Mesendoderm (in vitro differentiated cells): Measurements from ENCODE around the gene DCST2.

Experiments used
- DNase-seq: peaks from one replicate; pipeline ENCODE4 v3.0.0; 2013
- H2AK5ac ChIP-seq: 2 replicates; pipeline ENCODE4 v1.6.1; 2013; ENCODE audit warnings: low read length, inconsistent platforms
- H2BK120ac ChIP-seq: 2 replicates; pipeline ENCODE4 v1.6.1; 2013; ENCODE audit warnings: low read depth, mild to moderate bottlenecking, low read length, moderate library complexity, mixed read lengths
- H2BK15ac ChIP-seq: replicated peaks from 2 replicates; pipeline ENCODE4 v1.6.1; 2013; ENCODE audit warnings: low read depth, mild to moderate bottlenecking, moderate library complexity
- H2BK5ac ChIP-seq: 2 replicates; pipeline ENCODE4 v1.6.1; 2013; ENCODE audit warnings: low read length, inconsistent platforms
- H3K18ac ChIP-seq: 2 replicates; pipeline ENCODE4 v1.6.1; 2013; ENCODE audit warnings: mild to moderate bottlenecking, low read length, mixed read lengths
- H3K23ac ChIP-seq: one replicate; pipeline ENCODE4 v1.6.1; 2013; ENCODE audit warnings: low read length
- H3K27ac ChIP-seq: 2 replicates; pipeline ENCODE4 v1.5.1; 2013; ENCODE audit warnings: low read depth, mild to moderate bottlenecking, inconsistent platforms, low read length, moderate library complexity
- H3K27me3 ChIP-seq: 2 replicates; pipeline ENCODE4 v1.6.1; 2013; ENCODE audit warnings: low read length, control low read depth, mild to moderate bottlenecking, inconsistent platforms; ENCODE audit not compliant: insufficient read depth, poor library complexity
- H3K36me3 ChIP-seq: 2 replicates; pipeline ENCODE4 v1.6.1; 2013; ENCODE audit warnings: low read length, inconsistent platforms; ENCODE audit not compliant: control insufficient read depth, insufficient read depth
- H3K4ac ChIP-seq: one replicate; pipeline ENCODE4 v1.6.1; 2013; ENCODE audit warnings: low read depth, mild to moderate bottlenecking, low read length, moderate library complexity
- H3K4me1 ChIP-seq: 2 replicates; pipeline ENCODE4 v1.6.1; 2013; ENCODE audit warnings: low read depth, low read length, inconsistent platforms; ENCODE audit not compliant: control insufficient read depth
- H3K4me2 ChIP-seq: 2 replicates; pipeline ENCODE4 v1.6.1; 2013; ENCODE audit warnings: low read length
- H3K4me3 ChIP-seq: 2 replicates; pipeline ENCODE4 v1.5.1; 2013; ENCODE audit warnings: mild to moderate bottlenecking, low read length
- H3K56ac ChIP-seq: one replicate; pipeline ENCODE4 v1.6.1; 2013; ENCODE audit warnings: low read length
- H3K79me1 ChIP-seq: 2 replicates; pipeline ENCODE4 v1.6.1; 2013; ENCODE audit warnings: low read length, inconsistent platforms
- H3K79me2 ChIP-seq: 2 replicates; pipeline ENCODE4 v1.6.1; 2013; ENCODE audit warnings: mild to moderate bottlenecking, low read length; ENCODE audit not compliant: control insufficient read depth, insufficient read depth
- H3K9ac ChIP-seq: 2 replicates; pipeline ENCODE4 v1.6.1; 2013; ENCODE audit warnings: low read length, inconsistent platforms
- H4K5ac ChIP-seq: one replicate; pipeline ENCODE4 v1.6.1; 2013; ENCODE audit warnings: low read length
- H4K8ac ChIP-seq: one replicate; pipeline ENCODE4 v1.6.1; 2013; ENCODE audit warnings: low read depth, mild to moderate bottlenecking, control low read depth, low read length, moderate library complexity
- WGBS: extraction: QIAGEN DNeasy Blood & Tissue Kit; methylation state at CpG from one replicate; pipeline ENCODE4 v1.1.7; 2013; ENCODE audit warnings: low lambda C conversion rate, missing lambda C conversion rate; ENCODE audit not compliant: insufficient coverage; ENCODE audit errors: extremely low coverage; 5-methylcytosine and 5-hydroxymethylcytosine counted together

DCST2 gene

GRCh38 chr1:155064832-155065429, 31.4 kb upstream of the DCST2 start:
- H4K8ac ChIP-seq: no peak overlapping the region
- H3K4me1 ChIP-seq: peaks cover 5% of the 10 kb centered on the region
- peak overlapping the region; percentile 59 for H3K56ac ChIP-seq
- H3K79me2 ChIP-seq: no peaks in the 10 kb centered on the region
- peaks cover 6% of the 10 kb centered on the region for H3K79me1 ChIP-seq
- no peak overlapping the region for H2BK5ac ChIP-seq
- no peak overlapping the region for H3K4ac ChIP-seq
- H3K23ac ChIP-seq: no peak overlapping the region
- no peak overlapping the region for H2AK5ac ChIP-seq
- no CpG with 5 or more reads among the region's 5 CpGs for WGBS
- DNase-seq: peak; percentile 78
- H2BK15ac ChIP-seq: no peak overlapping the region
- H2BK120ac ChIP-seq: no peak overlapping the region
- H3K27me3 ChIP-seq: no peaks in the 10 kb centered on the region
- no peak overlapping the region for H3K9ac ChIP-seq
- peaks cover 2% of the 10 kb centered on the region for H3K36me3 ChIP-seq
- no peak overlapping the region for H3K4me2 ChIP-seq
- H3K4me3 ChIP-seq: no peak overlapping the region
- no peak overlapping the region for H3K18ac ChIP-seq
- H3K27ac ChIP-seq: no peak overlapping the region
- H4K5ac ChIP-seq: no peak overlapping the region

DNA sequence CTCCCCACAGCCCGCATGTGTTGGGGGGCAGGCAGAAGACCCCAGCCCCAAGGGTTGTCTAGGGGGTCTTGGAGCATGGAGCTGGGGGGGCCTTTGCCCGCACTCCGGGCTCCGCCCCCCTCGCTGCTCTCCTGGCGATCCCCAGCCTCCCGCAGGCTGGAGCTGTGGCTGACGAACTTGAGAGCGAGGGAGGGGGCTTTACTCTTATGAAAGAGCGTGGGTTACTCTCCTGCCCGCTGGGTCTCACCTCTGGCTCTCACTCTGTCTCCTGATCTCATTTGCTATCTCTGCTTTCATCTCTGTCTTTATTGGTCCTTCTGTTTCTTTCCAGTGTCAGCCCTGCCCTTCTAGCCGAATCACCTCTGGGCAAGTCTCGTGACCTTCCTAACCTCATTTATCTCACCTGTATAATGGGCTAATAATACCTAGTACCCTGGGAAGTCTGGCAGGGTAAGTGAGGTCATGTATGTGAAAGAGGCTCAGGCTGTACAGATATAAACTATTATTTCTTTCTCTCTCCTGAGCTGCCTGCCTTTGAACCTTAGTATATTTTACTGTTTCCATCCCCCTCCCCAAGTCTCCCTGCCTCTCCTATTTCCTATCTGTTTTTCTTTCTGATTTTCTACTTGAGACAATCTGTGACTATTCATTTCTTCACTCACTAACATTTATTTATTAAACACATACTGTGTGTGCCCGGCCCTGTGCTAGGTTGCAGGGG, 30.7 kb upstream of the DCST2 start:
- Histone ChIP-seq H3K36me3 (no peaks in the 10 kb centered on the region), H4K8ac (no peak overlapping the region), H4K5ac (peak overlapping the region; percentile 87), H3K27ac (peak overlapping the region; percentile 85), H3K56ac (peak overlapping the region; percentile 90), H3K18ac (peak overlapping the region; percentile 71), H3K79me2 (no peaks in the 10 kb centered on the region), H2BK120ac (no peak overlapping the region), H2BK15ac (no peak overlapping the region), H3K4me2 (peak overlapping the region; percentile 93), H3K4ac (peak overlapping the region; percentile 44), H2BK5ac (peak overlapping the region; percentile 59), H3K27me3 (no peaks in the 10 kb centered on the region), H3K4me1 (peaks cover 2% of the 10 kb centered on the region), H3K79me1 (peaks cover 6% of the 10 kb centered on the region), H3K4me3 (peak overlapping the region; percentile 71), H3K23ac (no peak overlapping the region), H3K9ac (peak overlapping the region; percentile 89), H2AK5ac (peak overlapping the region; percentile 65)
- WGBS: no CpG with 5 or more reads among the region's 14 CpGs
- DNase-seq: peak; percentile 90

- H3K4me3 ChIP-seq: peak within 1 kb of the TSS; percentile 80
- DNase-seq: peak; percentile 96
- no peak within 1 kb of the TSS for H4K8ac ChIP-seq
- H2BK15ac ChIP-seq: no peak within 1 kb of the TSS
- H3K4me2 ChIP-seq: peak within 1 kb of the TSS; percentile 93
- H3K27ac ChIP-seq: peak within 1 kb of the TSS; percentile 85
- no peak within 1 kb of the TSS for H2BK120ac ChIP-seq
- H2BK5ac ChIP-seq: peak within 1 kb of the TSS; percentile 59
- no peaks in the 10 kb centered on the region for H3K36me3 ChIP-seq
- H3K23ac ChIP-seq: no peak within 1 kb of the TSS
- H3K56ac ChIP-seq: peak within 1 kb of the TSS; percentile 96
- peak within 1 kb of the TSS; percentile 71 for H3K18ac ChIP-seq
- no peaks in the 10 kb centered on the region for H3K79me2 ChIP-seq
- peaks cover 6% of the 10 kb centered on the region for H3K79me1 ChIP-seq
- peak within 1 kb of the TSS; percentile 87 for H4K5ac ChIP-seq
- no peaks in the 10 kb centered on the region for H3K27me3 ChIP-seq
- peaks cover 2% of the 10 kb centered on the region for H3K4me1 ChIP-seq
- peak within 1 kb of the TSS; percentile 65 for H2AK5ac ChIP-seq
- H3K9ac ChIP-seq: peak within 1 kb of the TSS; percentile 89
- WGBS: no CpG with 5 or more reads among the region's 57 CpGs
- peak within 1 kb of the TSS; percentile 44 for H3K4ac ChIP-seq
Measured at GRCh38 chr1:155063550-155064110, 30.0 kb upstream of the DCST2 start, which contains the start of gene EFNA4. EFNA4 (plus strand) TSS chr1:155063740; CDS start chr1:155063824, 84 bp downstream.

GRCh38 chr1:155062702-155063411, 29.3 kb upstream of the DCST2 start:
- Histone ChIP-seq H4K8ac (no peak overlapping the region), H3K4ac (no peak overlapping the region), H3K4me3 (no peak overlapping the region), H4K5ac (no peak overlapping the region), H3K27ac (no peak overlapping the region), H2AK5ac (no peak overlapping the region), H2BK120ac (no peak overlapping the region), H2BK5ac (no peak overlapping the region), H3K79me2 (no peaks in the 10 kb centered on the region), H3K4me2 (peak overlapping the region; percentile 88), H3K36me3 (no peaks in the 10 kb centered on the region), H3K4me1 (peaks cover 2% of the 10 kb centered on the region), H3K79me1 (peaks cover 6% of the 10 kb centered on the region), H3K23ac (no peak overlapping the region), H2BK15ac (no peak overlapping the region), H3K9ac (peak overlapping the region; percentile 59), H3K27me3 (no peaks in the 10 kb centered on the region), H3K18ac (no peak overlapping the region), H3K56ac (peak overlapping the region; percentile 67)
- WGBS: no CpG with 5 or more reads among the region's 46 CpGs
- DNase-seq: peak; percentile 82

DNA sequence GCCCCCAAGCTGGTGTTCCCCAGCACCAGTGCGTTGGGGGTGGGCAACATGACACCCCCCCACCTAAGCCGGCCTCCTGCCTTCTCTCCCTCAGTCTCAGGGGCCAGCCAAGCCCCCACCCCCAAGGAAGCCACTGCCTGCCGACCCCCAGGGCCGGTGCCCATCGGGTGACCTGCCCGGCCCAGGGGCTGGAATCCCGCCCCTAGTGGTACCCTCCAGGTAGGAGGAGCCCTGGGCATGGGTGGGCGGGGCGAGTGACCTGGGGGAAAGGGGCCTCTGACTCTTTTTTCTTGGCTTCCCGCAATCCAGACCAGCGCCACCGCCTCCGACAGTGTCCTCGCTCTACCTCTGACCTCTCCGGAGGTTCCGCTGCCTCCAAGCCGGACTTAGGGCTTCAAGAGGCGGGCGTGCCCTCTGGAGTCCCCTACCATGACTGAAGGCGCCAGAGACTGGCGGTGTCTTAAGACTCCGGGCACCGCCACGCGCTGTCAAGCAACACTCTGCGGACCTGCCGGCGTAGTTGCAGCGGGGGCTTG, 28.6 kb upstream of the DCST2 start:
- no peaks in the 10 kb centered on the region for H3K79me2 ChIP-seq
- DNase-seq: peak; percentile 66
- H3K27me3 ChIP-seq: no peaks in the 10 kb centered on the region
- H3K79me1 ChIP-seq: peaks cover 6% of the 10 kb centered on the region
- H3K4me1 ChIP-seq: peaks cover 2% of the 10 kb centered on the region
- no peak overlapping the region for H2AK5ac ChIP-seq
- peak overlapping the region; percentile 59 for H3K9ac ChIP-seq
- H3K4ac ChIP-seq: no peak overlapping the region
- H3K56ac ChIP-seq: peak overlapping the region; percentile 67
- H3K27ac ChIP-seq: no peak overlapping the region
- peak overlapping the region; percentile 88 for H3K4me2 ChIP-seq
- H3K18ac ChIP-seq: no peak overlapping the region
- no peak overlapping the region for H3K23ac ChIP-seq
- H2BK15ac ChIP-seq: no peak overlapping the region
- no peak overlapping the region for H3K4me3 ChIP-seq
- no peak overlapping the region for H4K5ac ChIP-seq
- H3K36me3 ChIP-seq: no peaks in the 10 kb centered on the region
- no peak overlapping the region for H2BK120ac ChIP-seq
- no CpG with 5 or more reads among the region's 29 CpGs for WGBS
- H2BK5ac ChIP-seq: no peak overlapping the region
- no peak overlapping the region for H4K8ac ChIP-seq
